Keratinocyte (primary cell): ENCODE measurements around the gene GOLGA6L2. TPM values are rescaled to one million over a fixed set of nuclear protein-coding genes. Genes with fewer than 3 reads are reported as not detected.

Experiments used
- DNase-seq: peaks from one replicate; pipeline ENCODE4 v3.0.0-alpha.2; 2011; ENCODE audit warnings: low read depth, missing footprints, low spot score
- FAIRE-seq: peaks from 2 replicates; lab custom pipeline; 2011; peaks lifted over from hg19 to GRCh38; lab: Jason Lieb, UNC
- H2AFZ ChIP-seq: 2 replicates; pipeline ENCODE4 v1.6.0; 2012; ENCODE audit warnings: low read length, control low read depth, inconsistent platforms; ENCODE audit not compliant: control insufficient read depth
- H3K27ac ChIP-seq: 2 replicates; pipeline ENCODE4 v1.5.1; 2011; ENCODE audit warnings: low read length; ENCODE audit not compliant: control insufficient read depth, insufficient read depth
- H3K27me3 ChIP-seq: 3 replicates; pipeline ENCODE4 v1.6.0; 2011; ENCODE audit warnings: low read length; ENCODE audit not compliant: control insufficient read depth, insufficient read depth; ENCODE audit errors: extremely low read depth
- H3K36me3 ChIP-seq, 2 experiments: 2 replicates in 1 of 2; 3 replicates in 1 of 2; pipeline ENCODE4 v1.5.1; 2011; ENCODE audit warnings: low read length in 2 of 2, mild to moderate bottlenecking in 1 of 2; ENCODE audit not compliant: control insufficient read depth in 2 of 2, insufficient read depth in 2 of 2; ENCODE audit errors: extremely low read depth in 1 of 2
- H3K4me1 ChIP-seq: 3 replicates; pipeline ENCODE4 v1.5.1; 2011; ENCODE audit warnings: low read length; ENCODE audit not compliant: control insufficient read depth, insufficient read depth; ENCODE audit errors: extremely low read depth
- H3K4me2 ChIP-seq: 3 replicates; pipeline ENCODE4 v1.6.0; 2011; ENCODE audit warnings: low read depth, low read length; ENCODE audit not compliant: control insufficient read depth, insufficient read depth; ENCODE audit errors: extremely low read depth
- H3K4me3 ChIP-seq, 3 experiments: fragments of 200-600 bp in 1 of 3; sonication (generic) in 1 of 3; 2 replicates in 2 of 3; 3 replicates in 1 of 3; pipeline ENCODE4 v1.5.1; 2011 to 2016; ENCODE audit warnings: low read length in 3 of 3, mild to moderate bottlenecking in 3 of 3, control low read depth in 2 of 3, inconsistent platforms in 1 of 3, low read depth in 1 of 3, mixed read lengths in 1 of 3, mixed run types in 1 of 3, moderate library complexity in 1 of 3; ENCODE audit not compliant: control insufficient read depth in 2 of 3, insufficient read depth in 2 of 3; ENCODE audit errors: extremely low read depth in 1 of 3
- H3K79me2 ChIP-seq: 2 replicates; pipeline ENCODE4 v1.6.0; 2012; ENCODE audit warnings: low read length; ENCODE audit not compliant: control insufficient read depth, insufficient read depth
- H3K9ac ChIP-seq: 3 replicates; pipeline ENCODE4 v1.6.0; 2011; ENCODE audit warnings: low read length; ENCODE audit not compliant: control insufficient read depth, insufficient read depth; ENCODE audit errors: extremely low read depth
- H3K9me1 ChIP-seq: 3 replicates; pipeline ENCODE4 v1.6.0; 2011; ENCODE audit warnings: low read length; ENCODE audit not compliant: control insufficient read depth, insufficient read depth; ENCODE audit errors: extremely low read depth
- H3K9me3 ChIP-seq: 2 replicates; pipeline ENCODE4 v1.5.1; 2012; ENCODE audit warnings: low read depth, low read length; ENCODE audit not compliant: control insufficient read depth
- H4K20me1 ChIP-seq: 3 replicates; pipeline ENCODE4 v1.6.0; 2011; ENCODE audit warnings: low read length; ENCODE audit not compliant: control insufficient read depth, insufficient read depth; ENCODE audit errors: extremely low read depth
- EZH2 ChIP-seq: IDR thresholded peaks from one replicate; pipeline ENCODE4 v1.6.1; 2012; ENCODE audit warnings: inconsistent platforms, mild to moderate bottlenecking, low read length, moderate library complexity
- dilution Hi-C: fragments of 300-500 bp; cut with MboI; formaldehyde crosslinking; loops from one replicate; pipeline ENCODE4 v1.7.0; 2020; ENCODE audit warnings: low sequenced_read_pairs; ENCODE audit not compliant: extremely low pct_ligation_motif_present
- polyA minus RNA-seq, 3 experiments: library from RNA; depleted of rRNA, polyadenylated mRNA; stranded (reverse); fragments of >200 nt; gene quantifications; 1 replicate in 1 of 3; 2 replicates in 1 of 3; 3 replicates in 1 of 3; pipeline ENCODE4 v1.2.3, GENCODE V29; 2011
- polyA plus RNA-seq, 5 experiments: library from polyadenylated mRNA; depleted of rRNA in 3 of 5; stranded (reverse) in 3 of 5; stranded (forward) in 1 of 5; unstranded in 1 of 5; fragments of >200 nt; gene quantifications; 1 replicate in 1 of 5; 2 replicates in 3 of 5; 3 replicates in 1 of 5; pipeline versions ENCODE4 v1.2.1 to v1.2.3, GENCODE V29; 2011 to 2012; ENCODE audit warnings: missing spikeins in 2 of 5, low read depth in 1 of 5, low replicate concordance in 1 of 5
- TF ChIP-seq, protein P1 (sequence below), 3 experiments: IDR thresholded peaks in 1 of 3; conservative IDR thresholded peaks in 1 of 3; optimal IDR thresholded peaks in 1 of 3; 2 replicates in 2 of 3; 3 replicates in 1 of 3; pipeline versions ENCODE3 to v1.5.1; 2011; ENCODE audit warnings: low read length in 3 of 3, mild to moderate bottlenecking in 3 of 3, moderate library complexity in 2 of 3, control low read depth in 1 of 3, inconsistent platforms in 1 of 3; ENCODE audit not compliant: insufficient read depth in 2 of 3; ENCODE audit errors: extremely low read depth in 1 of 3

Gene GOLGA6L2, protein sequence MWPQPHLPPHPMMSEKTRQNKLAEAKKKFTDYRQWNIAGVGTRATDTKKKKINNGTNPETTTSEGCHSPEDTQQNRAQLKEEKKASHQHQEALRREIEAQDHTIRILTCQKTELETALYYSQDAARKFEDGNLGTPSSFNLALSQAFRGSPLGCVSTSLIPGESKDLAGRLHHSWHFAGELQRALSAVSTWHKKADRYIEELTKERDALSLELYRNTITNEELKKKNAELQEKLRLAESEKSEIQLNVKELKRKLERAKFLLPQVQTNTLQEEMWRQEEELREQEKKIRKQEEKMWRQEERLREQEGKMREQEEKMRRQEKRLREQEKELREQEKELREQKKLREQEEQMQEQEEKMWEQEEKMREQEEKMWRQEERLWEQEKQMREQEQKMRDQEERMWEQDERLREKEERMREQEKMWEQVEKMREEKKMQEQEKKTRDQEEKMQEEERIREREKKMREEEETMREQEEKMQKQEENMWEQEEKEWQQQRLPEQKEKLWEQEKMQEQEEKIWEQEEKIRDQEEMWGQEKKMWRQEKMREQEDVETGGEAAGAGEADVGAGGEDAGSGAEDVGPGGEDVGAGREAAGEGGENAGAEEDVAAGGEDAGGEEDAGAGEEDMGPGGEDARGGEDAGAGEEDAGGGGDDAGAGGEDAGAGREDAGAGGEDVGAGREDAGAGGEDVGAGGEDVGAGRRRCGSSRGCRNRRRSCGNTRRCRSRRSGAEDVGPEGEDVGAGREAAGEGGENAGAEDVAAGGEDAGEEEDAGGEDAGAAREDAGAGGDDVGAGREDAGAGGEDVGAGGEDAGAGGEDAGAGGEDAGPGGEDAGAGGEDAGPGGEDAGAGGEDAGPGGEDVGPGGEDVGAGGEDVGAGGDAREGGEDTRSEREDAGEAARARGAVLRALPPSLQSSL
- polyA plus RNA-seq: not detected in 3 replicates
- not detected for polyA plus RNA-seq (2011; ENCODE audit: low read depth)
- polyA plus RNA-seq (2011; cell fraction: cytosol; rRNA removed): not detected in 2 replicates
- polyA plus RNA-seq (2011; cell fraction: nucleus; rRNA removed): not detected in 2 replicates
- not detected in 2 replicates for polyA plus RNA-seq (2012; ENCODE audit: low replicate concordance)
- polyA minus RNA-seq: not detected in 3 replicates
- polyA minus RNA-seq (2011; cell fraction: cytosol; rRNA and poly(A)+ RNA removed): not detected
- polyA minus RNA-seq (2011; cell fraction: nucleus; rRNA and poly(A)+ RNA removed): not detected in 2 replicates

DNA sequence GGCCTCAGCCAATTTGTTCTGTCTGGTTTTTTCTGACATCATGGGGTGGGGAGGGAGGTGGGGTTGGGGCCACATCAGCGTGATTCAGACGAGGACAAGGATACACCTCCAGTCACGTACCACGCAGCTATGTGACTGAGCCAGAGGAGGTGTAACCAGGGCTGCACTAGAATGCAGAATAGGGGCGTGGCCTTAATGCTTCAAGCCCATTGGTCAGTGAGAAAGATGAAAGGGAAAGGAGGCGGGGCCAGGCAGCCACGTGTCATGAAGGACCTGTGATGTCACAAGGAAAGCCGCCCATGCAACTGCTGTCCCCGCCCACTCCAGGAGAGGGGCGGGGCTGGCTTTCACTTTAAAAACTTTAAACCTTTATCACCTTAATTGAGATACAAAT lies at the start of gene GOLGA6L2:
TSS of gene GOLGA6L2 (minus strand) at position 137 of the 394 bp plus-strand sequence. CDS start at position 75, 62 bp downstream.
- peaks cover 3% of the 10 kb centered on the region for H3K9me3 ChIP-seq
- no peak within 1 kb of the TSS for H3K4me2 ChIP-seq
- TF ChIP-seq EZH2: no peak
- TF ChIP-seq, protein P1, sequence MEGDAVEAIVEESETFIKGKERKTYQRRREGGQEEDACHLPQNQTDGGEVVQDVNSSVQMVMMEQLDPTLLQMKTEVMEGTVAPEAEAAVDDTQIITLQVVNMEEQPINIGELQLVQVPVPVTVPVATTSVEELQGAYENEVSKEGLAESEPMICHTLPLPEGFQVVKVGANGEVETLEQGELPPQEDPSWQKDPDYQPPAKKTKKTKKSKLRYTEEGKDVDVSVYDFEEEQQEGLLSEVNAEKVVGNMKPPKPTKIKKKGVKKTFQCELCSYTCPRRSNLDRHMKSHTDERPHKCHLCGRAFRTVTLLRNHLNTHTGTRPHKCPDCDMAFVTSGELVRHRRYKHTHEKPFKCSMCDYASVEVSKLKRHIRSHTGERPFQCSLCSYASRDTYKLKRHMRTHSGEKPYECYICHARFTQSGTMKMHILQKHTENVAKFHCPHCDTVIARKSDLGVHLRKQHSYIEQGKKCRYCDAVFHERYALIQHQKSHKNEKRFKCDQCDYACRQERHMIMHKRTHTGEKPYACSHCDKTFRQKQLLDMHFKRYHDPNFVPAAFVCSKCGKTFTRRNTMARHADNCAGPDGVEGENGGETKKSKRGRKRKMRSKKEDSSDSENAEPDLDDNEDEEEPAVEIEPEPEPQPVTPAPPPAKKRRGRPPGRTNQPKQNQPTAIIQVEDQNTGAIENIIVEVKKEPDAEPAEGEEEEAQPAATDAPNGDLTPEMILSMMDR (optimal IDR thresholded peaks at IDR 0.05 in 1 of 3, IDR thresholded peaks at IDR 0.05 in 1 of 3, conservative IDR thresholded peaks at IDR 0.05 in 1 of 3; ENCODE audit: extremely low read depth in 1 of 3, insufficient read depth in 2 of 3, low read length in 3 of 3): no peak
- H2AFZ ChIP-seq: no peak within 1 kb of the TSS
- dilution Hi-C loops: no loop called here
- no peak within 1 kb of the TSS for H3K9ac ChIP-seq
- H3K27me3 ChIP-seq: no peaks in the 10 kb centered on the region
- H3K79me2 ChIP-seq: no peaks in the 10 kb centered on the region
- H3K36me3 ChIP-seq: no peaks in the 10 kb centered on the region
- DNase-seq (no peak), FAIRE-seq (no peak)
- H3K9me1 ChIP-seq: no peaks in the 10 kb centered on the region
- H3K27ac ChIP-seq: no peak within 1 kb of the TSS
- no peaks in the 10 kb centered on the region for H4K20me1 ChIP-seq
- no peaks in the 10 kb centered on the region for H3K4me1 ChIP-seq
- H3K4me3 ChIP-seq: no peak within 1 kb of the TSS

DNA sequence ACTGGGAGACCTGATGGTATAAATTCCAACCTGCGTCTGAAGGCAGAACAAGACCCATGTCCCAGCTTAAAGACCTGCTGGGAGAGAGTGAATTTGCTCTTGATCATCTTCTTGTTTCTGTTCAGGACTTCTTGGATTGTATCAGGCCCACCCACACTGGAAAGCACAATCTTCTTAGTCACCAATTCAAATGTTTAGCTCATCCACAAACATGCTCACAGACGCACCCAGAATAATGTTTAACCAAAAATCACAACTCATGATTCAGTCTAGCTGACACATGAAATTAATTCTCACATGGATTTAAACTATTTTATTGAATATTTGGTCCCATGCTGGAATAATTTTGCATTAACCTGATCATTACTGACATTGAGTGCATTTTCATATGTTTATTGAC lies 37.8 kb upstream of the GOLGA6L2 start:
- Histone ChIP-seq H3K27ac (no peak overlapping the region), H3K79me2 (no peaks in the 10 kb centered on the region), H3K4me2 (no peak overlapping the region), H3K9me1 (no peaks in the 10 kb centered on the region), H3K9ac (no peak overlapping the region), H4K20me1 (no peaks in the 10 kb centered on the region), H2AFZ (no peak overlapping the region), H3K4me3 (no peak overlapping the region), H3K9me3 (no peaks in the 10 kb centered on the region), H3K36me3 (no peaks in the 10 kb centered on the region), H3K27me3 (no peaks in the 10 kb centered on the region), H3K4me1 (no peaks in the 10 kb centered on the region)
- dilution Hi-C loops: no loop called here
- DNase-seq (no peak), FAIRE-seq (no peak)
- TF ChIP-seq, protein P1 (optimal IDR thresholded peaks at IDR 0.05 in 1 of 3, IDR thresholded peaks at IDR 0.05 in 1 of 3, conservative IDR thresholded peaks at IDR 0.05 in 1 of 3; ENCODE audit: extremely low read depth in 1 of 3, insufficient read depth in 2 of 3, low read length in 3 of 3): no peak
- TF ChIP-seq EZH2: no peak
